ENCODE data around the gene PCYT2.
A peak's percentile ranks its signal among the peaks of the same experiment; 100 is the strongest.

Gene PCYT2
- total RNA-seq = 26.1 to 29.0 (median 27.0) reads per million in 3 donors

GRCh38 chr17:81911277-81911961, at the start of gene PCYT2:
Gene PCYT2, minus strand, starts transcription at chr17:81911399. Its CDS starts 44 bp downstream, at chr17:81911355.
- Histone ChIP-seq H3K36me3 (ENCODE audit: control insufficient read depth, insufficient read depth, low read length) (peaks cover 52% of the 10 kb centered on the region), H3K4me1 (ENCODE audit: control insufficient read depth, insufficient read depth, low read length, poor library complexity, severe bottlenecking) (peaks cover 14% of the 10 kb centered on the region), H3K27ac (ENCODE audit: insufficient read depth, low read length, poor library complexity, severe bottlenecking) (peak within 1 kb of the TSS; percentile 53), H3K4me3 (ENCODE audit: insufficient read depth, low read depth, low read length, poor library complexity, severe bottlenecking) (peak within 1 kb of the TSS; percentile 62), H3K9me3 (ENCODE audit: control insufficient read depth, low read length) (no peaks in the 10 kb centered on the region), H3K27me3 (replicated peaks; ENCODE audit: control insufficient read depth, insufficient read depth, low read length, poor library complexity, severe bottlenecking) (no peaks in the 10 kb centered on the region)
- peak; percentile 86 to 94 (median 92) for DNase-seq

- DNase-seq = no peak
- Histone ChIP-seq H3K9me3 (ENCODE audit: control insufficient read depth, low read length) (no peaks in the 10 kb centered on the region), H3K27ac (ENCODE audit: insufficient read depth, low read length, poor library complexity, severe bottlenecking) (no peak overlapping the region), H3K4me3 (ENCODE audit: insufficient read depth, low read depth, low read length, poor library complexity, severe bottlenecking) (peak overlapping the region; percentile 45), H3K4me1 (ENCODE audit: control insufficient read depth, insufficient read depth, low read length, poor library complexity, severe bottlenecking) (peaks cover 17% of the 10 kb centered on the region), H3K27me3 (replicated peaks; ENCODE audit: control insufficient read depth, insufficient read depth, low read length, poor library complexity, severe bottlenecking) (peaks cover 35% of the 10 kb centered on the region), H3K36me3 (ENCODE audit: control insufficient read depth, insufficient read depth, low read length) (no peaks in the 10 kb centered on the region)
Measured at GRCh38 chr17:81960130-81960958, 49.1 kb upstream of the PCYT2 start.

- Histone ChIP-seq H3K9me3 (ENCODE audit: control insufficient read depth, low read length) (no peaks in the 10 kb centered on the region), H3K36me3 (ENCODE audit: control insufficient read depth, insufficient read depth, low read length) (no peaks in the 10 kb centered on the region), H3K27me3 (replicated peaks; ENCODE audit: control insufficient read depth, insufficient read depth, low read length, poor library complexity, severe bottlenecking) (peaks cover 35% of the 10 kb centered on the region), H3K4me1 (ENCODE audit: control insufficient read depth, insufficient read depth, low read length, poor library complexity, severe bottlenecking) (peaks cover 17% of the 10 kb centered on the region), H3K27ac (ENCODE audit: insufficient read depth, low read length, poor library complexity, severe bottlenecking) (no peak overlapping the region), H3K4me3 (ENCODE audit: insufficient read depth, low read depth, low read length, poor library complexity, severe bottlenecking) (peak overlapping the region; percentile 45)
- DNase-seq = peak; percentile 71 to 77 (median 77)
Measured at GRCh38 chr17:81959362-81960129, 48.3 kb upstream of the PCYT2 start.

- Histone ChIP-seq H3K27me3 (replicated peaks; ENCODE audit: control insufficient read depth, insufficient read depth, low read length, poor library complexity, severe bottlenecking) (peaks cover 35% of the 10 kb centered on the region), H3K4me1 (ENCODE audit: control insufficient read depth, insufficient read depth, low read length, poor library complexity, severe bottlenecking) (peaks cover 17% of the 10 kb centered on the region), H3K27ac (ENCODE audit: insufficient read depth, low read length, poor library complexity, severe bottlenecking) (no peak overlapping the region), H3K36me3 (ENCODE audit: control insufficient read depth, insufficient read depth, low read length) (no peaks in the 10 kb centered on the region), H3K9me3 (ENCODE audit: control insufficient read depth, low read length) (no peaks in the 10 kb centered on the region), H3K4me3 (ENCODE audit: insufficient read depth, low read depth, low read length, poor library complexity, severe bottlenecking) (no peak overlapping the region)
- no peak for DNase-seq
Measured at GRCh38 chr17:81958633-81959342, 47.6 kb upstream of the PCYT2 start.

- no peak for DNase-seq
- no peaks in the 10 kb centered on the region for H3K9me3 ChIP-seq (ENCODE audit: control insufficient read depth, low read length)
- H3K27me3 ChIP-seq (replicated peaks; ENCODE audit: control insufficient read depth, insufficient read depth, low read length, poor library complexity, severe bottlenecking) = peaks cover 35% of the 10 kb centered on the region
- peaks cover 17% of the 10 kb centered on the region for H3K4me1 ChIP-seq (ENCODE audit: control insufficient read depth, insufficient read depth, low read length, poor library complexity, severe bottlenecking)
- H3K36me3 ChIP-seq (ENCODE audit: control insufficient read depth, insufficient read depth, low read length) = no peaks in the 10 kb centered on the region
- no peak overlapping the region for H3K27ac ChIP-seq (ENCODE audit: insufficient read depth, low read length, poor library complexity, severe bottlenecking)
- H3K4me3 ChIP-seq (ENCODE audit: insufficient read depth, low read depth, low read length, poor library complexity, severe bottlenecking) = no peak overlapping the region
Measured at GRCh38 chr17:81957691-81958432, 46.7 kb upstream of the PCYT2 start.

GRCh38 chr17:81956607-81957589, 45.7 kb upstream of the PCYT2 start:
- Histone ChIP-seq H3K9me3 (ENCODE audit: control insufficient read depth, low read length) (no peaks in the 10 kb centered on the region), H3K27ac (ENCODE audit: insufficient read depth, low read length, poor library complexity, severe bottlenecking) (no peak overlapping the region), H3K4me3 (ENCODE audit: insufficient read depth, low read depth, low read length, poor library complexity, severe bottlenecking) (no peak overlapping the region), H3K36me3 (ENCODE audit: control insufficient read depth, insufficient read depth, low read length) (no peaks in the 10 kb centered on the region), H3K4me1 (ENCODE audit: control insufficient read depth, insufficient read depth, low read length, poor library complexity, severe bottlenecking) (peaks cover 20% of the 10 kb centered on the region), H3K27me3 (replicated peaks; ENCODE audit: control insufficient read depth, insufficient read depth, low read length, poor library complexity, severe bottlenecking) (peaks cover 28% of the 10 kb centered on the region)
- no peak for DNase-seq

GRCh38 chr17:81955756-81956544, 44.8 kb upstream of the PCYT2 start:
- Histone ChIP-seq H3K36me3 (ENCODE audit: control insufficient read depth, insufficient read depth, low read length) (no peaks in the 10 kb centered on the region), H3K9me3 (ENCODE audit: control insufficient read depth, low read length) (no peaks in the 10 kb centered on the region), H3K4me1 (ENCODE audit: control insufficient read depth, insufficient read depth, low read length, poor library complexity, severe bottlenecking) (peaks cover 18% of the 10 kb centered on the region), H3K4me3 (ENCODE audit: insufficient read depth, low read depth, low read length, poor library complexity, severe bottlenecking) (no peak overlapping the region), H3K27ac (ENCODE audit: insufficient read depth, low read length, poor library complexity, severe bottlenecking) (no peak overlapping the region), H3K27me3 (replicated peaks; ENCODE audit: control insufficient read depth, insufficient read depth, low read length, poor library complexity, severe bottlenecking) (peaks cover 23% of the 10 kb centered on the region)
- no peak for DNase-seq

- H3K4me1 ChIP-seq (ENCODE audit: control insufficient read depth, insufficient read depth, low read length, poor library complexity, severe bottlenecking) = peaks cover 13% of the 10 kb centered on the region
- H3K4me3 ChIP-seq (ENCODE audit: insufficient read depth, low read depth, low read length, poor library complexity, severe bottlenecking) = no peak overlapping the region
- H3K9me3 ChIP-seq (ENCODE audit: control insufficient read depth, low read length) = no peaks in the 10 kb centered on the region
- H3K27me3 ChIP-seq (replicated peaks; ENCODE audit: control insufficient read depth, insufficient read depth, low read length, poor library complexity, severe bottlenecking) = peaks cover 17% of the 10 kb centered on the region
- H3K27ac ChIP-seq (ENCODE audit: insufficient read depth, low read length, poor library complexity, severe bottlenecking) = no peak overlapping the region
- DNase-seq = no peak
- H3K36me3 ChIP-seq (ENCODE audit: control insufficient read depth, insufficient read depth, low read length) = no peaks in the 10 kb centered on the region
Measured at GRCh38 chr17:81955058-81955681, 44.0 kb upstream of the PCYT2 start.
